HG03066 (cell line): ENCODE data around the gene ZBTB49.

Experiments used
- ATAC-seq: cut with Tn5 transposase; IDR thresholded peaks from one replicate; pipeline ENCODE4 v1.9.1; 2021; ENCODE audit warnings: low read depth; ENCODE audit not compliant: unreplicated experiment

The ZBTB49 gene

GRCh38 chr4:4274226-4274625 is 15.8 kb upstream of the ZBTB49 start:
- no peak for ATAC-seq

- no peak for ATAC-seq
Measured at GRCh38 chr4:4277531-4277930, 12.5 kb upstream of the ZBTB49 start.

GRCh38 chr4:4281787-4282186 is 8.3 kb upstream of the ZBTB49 start:
- ATAC-seq = no peak

GRCh38 chr4:4284827-4285618 is 5.0 kb upstream of the ZBTB49 start:
- no peak for ATAC-seq

- ATAC-seq = no peak
Measured at GRCh38 chr4:4288098-4288497, 2.0 kb upstream of the ZBTB49 start.

- no peak for ATAC-seq
Measured at GRCh38 chr4:4289055-4289454, 996 bp upstream of the ZBTB49 start.

- peak; percentile 22 for ATAC-seq
Measured at GRCh38 chr4:4289597-4289940, 482 bp upstream of the ZBTB49 start.

- ATAC-seq = no peak
Measured at GRCh38 chr4:4293279-4293678, 3.2 kb downstream of the ZBTB49 start.

- no peak for ATAC-seq
Measured at GRCh38 chr4:4296283-4296846, 6.3 kb downstream of the ZBTB49 start.

GRCh38 chr4:4299006-4299405 is 9.0 kb downstream of the ZBTB49 start:
- ATAC-seq = no peak

GRCh38 chr4:4302001-4302400 is 11.9 kb downstream of the ZBTB49 start:
- no peak for ATAC-seq

- no peak for ATAC-seq
Measured at GRCh38 chr4:4302416-4302815, 12.4 kb downstream of the ZBTB49 start.

GRCh38 chr4:4306920-4307319 is 16.9 kb downstream of the ZBTB49 start:
- ATAC-seq = no peak

GRCh38 chr4:4308800-4309441 is 18.9 kb downstream of the ZBTB49 start:
- ATAC-seq = no peak

GRCh38 chr4:4311193-4311592 is 21.1 kb downstream of the ZBTB49 start:
- ATAC-seq = no peak

GRCh38 chr4:4315461-4316149 is 25.6 kb downstream of the ZBTB49 start:
- no peak for ATAC-seq

- ATAC-seq = no peak
Measured at GRCh38 chr4:4316150-4316495, 26.1 kb downstream of the ZBTB49 start.

- ATAC-seq = no peak
Measured at GRCh38 chr4:4317496-4318232, 27.6 kb downstream of the ZBTB49 start.

- no peak for ATAC-seq
Measured at GRCh38 chr4:4320528-4320927, 30.5 kb downstream of the ZBTB49 start.

- no peak for ATAC-seq
Measured at GRCh38 chr4:4320951-4321714, 31.1 kb downstream of the ZBTB49 start.
